Measurements from ENCODE around the gene ERBB4. TPM values are rescaled to one million over a fixed set of nuclear protein-coding genes. Genes with fewer than 3 reads are reported as not detected.

Gene ERBB4
- total RNA-seq, 1 donor from 2014 or later, result 2.2 TPM

DNA sequence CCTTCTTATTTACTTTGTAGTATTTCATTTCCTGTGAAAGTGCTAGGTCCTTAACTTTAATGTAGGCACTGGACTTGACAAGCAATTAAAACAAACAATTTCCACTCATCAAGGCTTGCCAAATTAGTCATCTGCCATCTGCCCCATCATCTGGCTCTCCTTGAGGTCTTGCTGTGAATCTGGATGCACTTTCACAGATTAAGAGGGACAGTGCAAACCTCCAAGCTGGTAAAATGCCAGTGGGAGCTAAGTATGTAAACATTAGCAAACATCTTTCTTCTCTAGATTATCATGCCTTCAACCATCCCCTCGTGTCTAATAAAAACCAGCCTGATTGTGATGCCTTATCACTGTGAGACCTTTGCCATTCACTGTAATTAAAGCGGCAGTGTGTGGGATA lies 402.9 kb downstream of the ERBB4 start:
- no peak overlapping the region for H3K4me3 ChIP-seq (ENCODE audit: low read depth, low read length)
- TF ChIP-seq, protein P1, sequence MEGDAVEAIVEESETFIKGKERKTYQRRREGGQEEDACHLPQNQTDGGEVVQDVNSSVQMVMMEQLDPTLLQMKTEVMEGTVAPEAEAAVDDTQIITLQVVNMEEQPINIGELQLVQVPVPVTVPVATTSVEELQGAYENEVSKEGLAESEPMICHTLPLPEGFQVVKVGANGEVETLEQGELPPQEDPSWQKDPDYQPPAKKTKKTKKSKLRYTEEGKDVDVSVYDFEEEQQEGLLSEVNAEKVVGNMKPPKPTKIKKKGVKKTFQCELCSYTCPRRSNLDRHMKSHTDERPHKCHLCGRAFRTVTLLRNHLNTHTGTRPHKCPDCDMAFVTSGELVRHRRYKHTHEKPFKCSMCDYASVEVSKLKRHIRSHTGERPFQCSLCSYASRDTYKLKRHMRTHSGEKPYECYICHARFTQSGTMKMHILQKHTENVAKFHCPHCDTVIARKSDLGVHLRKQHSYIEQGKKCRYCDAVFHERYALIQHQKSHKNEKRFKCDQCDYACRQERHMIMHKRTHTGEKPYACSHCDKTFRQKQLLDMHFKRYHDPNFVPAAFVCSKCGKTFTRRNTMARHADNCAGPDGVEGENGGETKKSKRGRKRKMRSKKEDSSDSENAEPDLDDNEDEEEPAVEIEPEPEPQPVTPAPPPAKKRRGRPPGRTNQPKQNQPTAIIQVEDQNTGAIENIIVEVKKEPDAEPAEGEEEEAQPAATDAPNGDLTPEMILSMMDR (conservative IDR thresholded peaks at IDR 0.05; ENCODE audit: low read depth, low read length), result no peak
- no peak for DNase-seq (ENCODE audit: low read depth)

DNA sequence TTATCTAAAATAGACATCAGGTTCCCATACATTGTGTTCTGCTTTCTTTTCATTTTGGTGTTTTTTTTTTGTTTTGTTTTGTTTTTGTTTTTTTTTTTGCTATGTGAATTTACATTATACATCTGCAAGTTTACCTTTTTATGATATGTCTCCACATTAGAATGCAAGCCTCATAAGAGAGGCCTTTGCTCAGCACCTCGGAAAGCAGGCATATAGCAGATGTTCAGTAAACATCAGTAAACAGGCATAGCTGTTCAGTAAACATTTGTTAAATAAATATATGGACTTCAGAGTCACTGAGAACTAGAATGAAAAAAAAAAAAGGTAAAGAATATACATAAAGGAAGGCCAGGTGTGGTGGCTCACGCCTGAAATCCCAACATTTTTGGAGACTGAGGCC lies 405.3 kb downstream of the ERBB4 start:
- TF ChIP-seq, protein P1 (conservative IDR thresholded peaks at IDR 0.05; ENCODE audit: low read depth, low read length), result no peak
- DNase-seq (ENCODE audit: low read depth), result no peak
- H3K4me3 ChIP-seq (ENCODE audit: low read depth, low read length), result no peak overlapping the region

DNA sequence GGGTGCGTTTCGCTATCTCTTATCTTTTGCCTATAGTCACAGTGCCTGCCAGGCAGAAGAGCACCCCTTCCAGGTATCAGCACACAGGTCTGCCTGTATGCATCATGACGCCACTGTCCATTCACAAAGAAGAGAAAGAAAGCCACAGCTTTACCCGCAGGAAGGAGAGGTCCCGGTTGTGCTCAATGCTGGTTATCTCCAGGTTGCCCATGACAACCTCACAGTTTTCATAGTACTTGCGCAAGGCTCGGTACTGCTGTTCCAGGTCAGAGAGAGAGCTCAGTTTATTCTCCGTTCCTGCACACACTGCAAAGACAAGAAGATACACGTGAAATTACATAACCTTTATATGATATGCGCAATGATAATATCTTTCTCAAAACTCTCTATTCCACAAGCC lies 414.0 kb downstream of the ERBB4 start:
- TF ChIP-seq, protein P1 (conservative IDR thresholded peaks at IDR 0.05; ENCODE audit: low read depth, low read length), result no peak
- DNase-seq (ENCODE audit: low read depth), result no peak
- H3K4me3 ChIP-seq (ENCODE audit: low read depth, low read length), result no peak overlapping the region

DNA sequence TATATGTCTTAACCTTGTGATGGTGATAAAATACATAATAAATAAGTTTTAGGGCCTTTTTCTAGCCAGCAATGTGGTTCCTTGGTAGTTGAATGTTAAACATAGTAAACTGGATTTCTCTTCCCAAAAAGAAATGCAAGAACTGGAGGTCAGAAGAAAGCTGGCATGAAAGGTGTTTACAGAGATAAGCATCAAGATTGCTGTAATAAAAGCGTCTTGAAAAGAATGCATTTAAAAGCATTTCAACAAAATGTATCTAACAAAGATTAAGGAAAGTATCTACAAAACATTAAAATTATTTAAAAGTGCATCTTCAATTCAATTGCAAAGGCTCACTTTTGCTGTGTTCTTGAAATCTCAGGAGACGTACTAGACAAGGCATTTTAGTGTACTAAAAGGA lies 419.0 kb downstream of the ERBB4 start:
- TF ChIP-seq, protein P1 (conservative IDR thresholded peaks at IDR 0.05; ENCODE audit: low read depth, low read length), result no peak
- DNase-seq (ENCODE audit: low read depth), result no peak
- no peak overlapping the region for H3K4me3 ChIP-seq (ENCODE audit: low read depth, low read length)

DNA sequence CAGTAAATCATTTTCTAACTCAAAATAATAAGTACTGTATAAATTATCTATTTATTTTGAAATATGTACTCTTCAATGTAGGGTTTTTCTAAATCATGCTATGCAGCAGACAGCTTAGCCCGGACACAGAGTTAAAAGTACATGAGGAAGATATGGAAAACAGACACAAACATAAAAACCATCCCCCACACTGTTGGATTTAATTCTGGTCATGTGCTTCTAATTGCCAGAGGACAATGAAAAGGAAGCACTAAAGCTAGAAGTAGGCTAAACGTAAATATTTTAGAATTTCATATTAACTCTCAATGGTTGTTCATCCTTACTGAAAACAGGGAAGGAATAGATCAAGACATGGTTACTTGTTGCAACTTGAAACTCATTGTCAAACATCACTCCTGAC lies 420.7 kb downstream of the ERBB4 start:
- H3K4me3 ChIP-seq (ENCODE audit: low read depth, low read length), result no peak overlapping the region
- TF ChIP-seq, protein P1 (conservative IDR thresholded peaks at IDR 0.05; ENCODE audit: low read depth, low read length), result no peak
- no peak for DNase-seq (ENCODE audit: low read depth)

DNA sequence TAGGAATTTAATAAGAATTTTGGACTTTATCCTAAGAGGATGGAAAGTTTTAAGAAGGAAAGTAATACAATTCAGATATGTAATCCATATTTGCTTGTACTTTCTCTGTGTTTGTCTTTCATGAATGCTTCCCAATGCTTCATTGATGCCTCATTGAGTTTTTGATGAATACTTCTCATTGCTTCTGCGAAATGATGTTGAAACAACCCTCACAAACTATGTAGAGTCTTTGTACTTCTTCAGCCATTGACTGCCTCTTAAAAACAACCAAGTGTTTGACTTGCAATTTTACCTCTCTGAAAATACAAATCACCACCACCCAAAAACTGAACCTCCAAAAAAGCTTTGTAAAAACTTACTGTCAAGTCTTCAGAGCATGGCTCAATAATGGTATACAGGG lies 424.1 kb downstream of the ERBB4 start:
- TF ChIP-seq, protein P1 (conservative IDR thresholded peaks at IDR 0.05; ENCODE audit: low read depth, low read length), result no peak
- H3K4me3 ChIP-seq (ENCODE audit: low read depth, low read length), result no peak overlapping the region
- no peak for DNase-seq (ENCODE audit: low read depth)

DNA sequence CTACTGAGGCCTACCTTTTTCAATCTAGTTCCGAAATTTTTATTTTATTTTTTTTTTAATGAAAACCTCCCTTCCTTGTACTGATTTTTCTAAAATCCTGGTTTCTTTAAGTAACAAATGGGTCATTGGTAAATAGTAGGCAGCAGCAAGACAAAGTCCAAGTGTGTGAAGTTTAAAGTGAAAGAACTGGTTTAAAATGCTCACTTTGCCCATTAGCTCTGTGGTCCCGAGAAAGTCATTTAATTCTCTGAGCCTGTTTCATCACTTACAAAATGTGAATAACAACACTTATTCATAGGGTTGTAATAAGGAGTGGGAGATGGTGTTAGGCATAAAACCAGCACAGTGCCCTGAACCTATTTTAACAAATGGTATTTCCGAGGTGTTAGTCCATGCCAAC lies 426.2 kb downstream of the ERBB4 start:
- TF ChIP-seq, protein P1 (conservative IDR thresholded peaks at IDR 0.05; ENCODE audit: low read depth, low read length), result no peak
- H3K4me3 ChIP-seq (ENCODE audit: low read depth, low read length), result no peak overlapping the region
- DNase-seq (ENCODE audit: low read depth), result no peak
